ENCODE measurements around the gene STK17A. TPM values are rescaled to one million over a fixed set of nuclear protein-coding genes. Genes with fewer than 3 reads are reported as not detected.

STK17A gene
- total RNA-seq, 5 donors from 2014 or later (not counting 1 experiment from before 2014, with no cell fraction given) = 101 to 120 (median 117) TPM

DNA sequence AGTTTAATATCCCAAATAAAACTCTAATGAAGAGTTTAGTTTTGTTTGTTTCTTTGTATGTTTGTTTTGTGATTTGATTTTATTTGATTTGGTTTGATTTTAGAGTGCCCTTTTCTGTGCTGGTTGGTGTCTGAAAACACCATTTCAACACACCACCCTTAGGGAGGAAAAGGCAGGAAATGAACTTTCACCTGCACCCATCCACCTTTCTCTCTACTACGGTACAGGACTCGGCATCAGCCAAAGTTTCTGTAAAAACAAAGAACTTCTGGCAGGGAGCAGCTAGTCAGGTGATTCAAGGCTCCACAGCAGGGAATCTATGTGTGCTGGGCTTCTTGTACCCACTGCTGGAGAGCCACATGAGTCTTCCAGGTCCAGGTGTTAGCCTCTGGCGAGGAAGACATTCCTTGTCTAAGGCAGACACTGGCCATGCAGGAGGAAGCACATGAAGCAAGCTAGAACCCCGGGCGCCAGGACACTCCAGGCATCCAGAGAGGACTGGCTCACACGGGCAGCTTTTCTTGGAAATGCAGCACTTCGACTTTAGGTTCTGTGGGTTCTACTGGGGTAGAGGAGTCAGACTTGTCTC lies 22.1 kb upstream of the STK17A start:
- Mint-ChIP-seq H3K4me1 (peaks cover 7 to 11% (median 10%) of the 10 kb centered on the region in 3 donors), H3K27me3 (peaks cover 20 to 33% of the 10 kb centered on the region in 2 donors)

DNA sequence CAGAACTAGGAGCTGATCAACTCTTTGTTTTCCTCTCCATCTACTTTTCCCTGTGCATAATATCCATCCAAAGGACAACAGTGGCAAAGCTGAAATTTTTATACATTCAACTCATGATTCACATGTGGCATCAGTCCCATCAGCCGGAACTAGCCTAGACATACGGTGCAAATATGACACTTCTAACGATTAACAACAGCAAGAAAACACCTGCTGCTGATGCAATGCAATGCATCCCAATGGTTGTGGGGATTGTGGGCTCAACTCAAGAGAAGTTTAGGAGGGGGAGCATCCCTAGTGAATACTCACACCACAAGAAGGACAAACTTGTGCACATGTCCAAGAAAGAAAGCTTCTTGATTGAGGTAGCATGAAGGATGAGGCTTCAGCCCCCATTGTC lies 20.5 kb upstream of the STK17A start:
- ATAC-seq (replicated peaks in 1 of 4) = no peak
- H3K4me3 Mint-ChIP-seq = no peak overlapping the region
- H3K9me3 ChIP-seq = no peaks in the 10 kb centered on the region
- peaks cover 20 to 34% of the 10 kb centered on the region in 2 donors for H3K27me3 Mint-ChIP-seq
- no peak overlapping the region for H3K4me3 ChIP-seq (ENCODE audit: control insufficient read depth in 1 of 2, extremely low read depth in 1 of 2, low read length in 1 of 2)
- CTCF ChIA-PET = no interaction called here
- no peaks in the 10 kb centered on the region for H3K36me3 Mint-ChIP-seq
- H3K4me1 Mint-ChIP-seq = peaks cover 0 to under 1% (median 0%) of the 10 kb centered on the region in 3 donors
- no peak overlapping the region for H3K27ac Mint-ChIP-seq
- H3K27ac ChIP-seq (ENCODE audit: low read length) = no peak overlapping the region
- H3K36me3 ChIP-seq (ENCODE audit: control insufficient read depth in 2 of 2, extremely low read depth in 1 of 2, insufficient read depth in 1 of 2, low read length in 1 of 2) = no peaks in the 10 kb centered on the region
- no CpG with 5 or more reads among the region's 3 CpGs for WGBS (ENCODE audit: insufficient coverage)
- DNase-seq = no peak
- H3K9me3 Mint-ChIP-seq = no peaks in the 10 kb centered on the region
- H3K4me1 ChIP-seq (ENCODE audit: control insufficient read depth in 1 of 2, extremely low read depth in 1 of 2, insufficient read depth in 2 of 2, low read length in 2 of 2) = no peaks in the 10 kb centered on the region
- H3K27me3 ChIP-seq (replicated peaks in 1 of 2; ENCODE audit: control insufficient read depth in 2 of 2, extremely low read depth in 1 of 2, insufficient read depth in 2 of 2, low read length in 1 of 2) = peaks cover 2 to 4% of the 10 kb centered on the region in 2 experiments
- POLR2A ChIA-PET = no interaction called here

More for the DNA sequence above, 22.1 kb upstream of the STK17A start:
- Mint-ChIP-seq H3K9me3 (no peaks in the 10 kb centered on the region), H3K36me3 (no peaks in the 10 kb centered on the region), H3K27ac (no peak overlapping the region), H3K4me3 (no peak overlapping the region)
- no peak for DNase-seq
- H3K4me1 ChIP-seq (ENCODE audit: control insufficient read depth in 1 of 2, extremely low read depth in 1 of 2, insufficient read depth in 2 of 2, low read length in 2 of 2) = peaks cover 2 to 6% of the 10 kb centered on the region in 2 experiments
- 91% methylated on average over 4 of the region's 7 CpGs for WGBS (ENCODE audit: insufficient coverage)
- peaks cover 4 to 10% of the 10 kb centered on the region in 2 experiments for H3K27me3 ChIP-seq (replicated peaks in 1 of 2; ENCODE audit: control insufficient read depth in 2 of 2, extremely low read depth in 1 of 2, insufficient read depth in 2 of 2, low read length in 1 of 2)
- ChIA-PET CTCF (no interaction called here), POLR2A (no interaction called here)
- ATAC-seq (replicated peaks in 1 of 4) = no peak
- H3K27ac ChIP-seq (ENCODE audit: low read length) = no peak overlapping the region
- H3K36me3 ChIP-seq (ENCODE audit: control insufficient read depth in 2 of 2, extremely low read depth in 1 of 2, insufficient read depth in 1 of 2, low read length in 1 of 2) = no peaks in the 10 kb centered on the region
- H3K9me3 ChIP-seq = no peaks in the 10 kb centered on the region
- H3K4me3 ChIP-seq (ENCODE audit: control insufficient read depth in 1 of 2, extremely low read depth in 1 of 2, low read length in 1 of 2) = no peak overlapping the region

DNA sequence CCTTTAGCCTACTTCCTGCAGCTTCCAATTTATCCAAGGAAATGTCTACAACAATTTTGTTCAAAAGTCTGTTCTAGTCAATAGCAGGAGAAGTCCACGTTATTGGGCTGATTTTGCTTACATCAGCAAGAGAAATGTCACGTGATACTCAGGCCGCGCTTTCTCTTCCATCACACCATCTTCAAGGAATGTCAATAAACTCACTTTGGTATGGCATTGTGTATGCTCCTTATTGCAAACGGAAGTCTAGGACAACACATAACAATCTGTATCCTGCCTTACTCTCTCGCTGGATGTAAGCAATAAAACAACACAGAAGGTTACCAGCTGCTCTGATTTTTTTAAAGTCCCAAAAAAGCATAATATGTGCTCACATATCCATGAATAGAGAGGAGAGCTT lies 17.1 kb upstream of the STK17A start:
- Histone ChIP-seq H3K27ac (ENCODE audit: low read length) (no peak overlapping the region), H3K36me3 (ENCODE audit: control insufficient read depth in 2 of 2, extremely low read depth in 1 of 2, insufficient read depth in 1 of 2, low read length in 1 of 2) (no peaks in the 10 kb centered on the region), H3K27me3 (replicated peaks in 1 of 2; ENCODE audit: control insufficient read depth in 2 of 2, extremely low read depth in 1 of 2, insufficient read depth in 2 of 2, low read length in 1 of 2) (peaks cover 0 to 4% of the 10 kb centered on the region in 2 experiments), H3K9me3 (no peaks in the 10 kb centered on the region), H3K4me3 (ENCODE audit: control insufficient read depth in 1 of 2, extremely low read depth in 1 of 2, low read length in 1 of 2) (no peak overlapping the region), H3K4me1 (ENCODE audit: control insufficient read depth in 1 of 2, extremely low read depth in 1 of 2, insufficient read depth in 2 of 2, low read length in 2 of 2) (no peaks in the 10 kb centered on the region)
- H3K4me1 Mint-ChIP-seq = peaks cover 0 to 2% (median 0%) of the 10 kb centered on the region in 3 donors
- peaks cover 20 to 31% of the 10 kb centered on the region in 2 donors for H3K27me3 Mint-ChIP-seq
- H3K27ac Mint-ChIP-seq = no peak overlapping the region
- H3K36me3 Mint-ChIP-seq = no peaks in the 10 kb centered on the region
- ChIA-PET CTCF (no interaction called here), POLR2A (interaction anchor here in 1 of 2 donors (0.6 to 0.7 kb wide), 2 partner anchors 17 kb away, joined by 3 to 6 read pairs; no protein-coding TSS in a partner anchor)
- no peak for ATAC-seq (replicated peaks in 1 of 4)
- 73% methylated on average over 3 of the region's 6 CpGs for WGBS (ENCODE audit: insufficient coverage)
- no peak overlapping the region for H3K4me3 Mint-ChIP-seq
- no peak for DNase-seq
- H3K9me3 Mint-ChIP-seq = no peaks in the 10 kb centered on the region

DNA sequence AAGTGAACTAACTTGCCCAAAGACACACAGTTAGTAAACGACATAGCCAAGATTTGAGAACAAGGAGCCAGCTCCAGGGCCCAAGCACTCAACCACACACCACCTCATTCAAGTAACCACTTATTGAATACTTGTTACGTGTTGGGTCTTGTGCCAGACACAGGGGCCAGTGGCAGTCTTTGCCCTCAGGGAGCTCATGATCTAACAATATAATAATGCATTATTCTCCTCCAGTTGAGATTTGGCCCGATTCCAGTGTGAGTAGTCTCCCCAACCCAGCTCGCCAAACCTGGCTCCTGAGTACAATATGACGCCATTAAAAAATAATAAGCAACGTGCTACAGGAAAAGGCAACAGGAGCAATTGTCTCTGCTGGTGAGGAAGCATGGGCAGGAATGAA lies 14.4 kb upstream of the STK17A start:
- Histone ChIP-seq H3K4me1 (ENCODE audit: control insufficient read depth in 1 of 2, extremely low read depth in 1 of 2, insufficient read depth in 2 of 2, low read length in 2 of 2) (peaks cover 0 to 2% of the 10 kb centered on the region in 2 experiments), H3K4me3 (ENCODE audit: control insufficient read depth in 1 of 2, extremely low read depth in 1 of 2, low read length in 1 of 2) (no peak overlapping the region), H3K27ac (ENCODE audit: low read length) (no peak overlapping the region), H3K36me3 (ENCODE audit: control insufficient read depth in 2 of 2, extremely low read depth in 1 of 2, insufficient read depth in 1 of 2, low read length in 1 of 2) (no peaks in the 10 kb centered on the region), H3K9me3 (no peaks in the 10 kb centered on the region), H3K27me3 (replicated peaks in 1 of 2; ENCODE audit: control insufficient read depth in 2 of 2, extremely low read depth in 1 of 2, insufficient read depth in 2 of 2, low read length in 1 of 2) (no peaks in the 10 kb centered on the region)
- no peak overlapping the region for H3K27ac Mint-ChIP-seq
- no peak overlapping the region for H3K4me3 Mint-ChIP-seq
- no peaks in the 10 kb centered on the region for H3K36me3 Mint-ChIP-seq
- peaks cover 0 to 7% (median 5%) of the 10 kb centered on the region in 3 donors for H3K4me1 Mint-ChIP-seq
- POLR2A ChIA-PET = no interaction called here
- CTCF ChIA-PET = no interaction called here
- H3K9me3 Mint-ChIP-seq = no peaks in the 10 kb centered on the region
- 91% methylated on average over 6 of the region's 6 CpGs for WGBS (ENCODE audit: insufficient coverage)
- no peak for DNase-seq
- peaks cover 5 to 8% of the 10 kb centered on the region in 2 donors for H3K27me3 Mint-ChIP-seq
- ATAC-seq (replicated peaks in 1 of 4) = no peak

DNA sequence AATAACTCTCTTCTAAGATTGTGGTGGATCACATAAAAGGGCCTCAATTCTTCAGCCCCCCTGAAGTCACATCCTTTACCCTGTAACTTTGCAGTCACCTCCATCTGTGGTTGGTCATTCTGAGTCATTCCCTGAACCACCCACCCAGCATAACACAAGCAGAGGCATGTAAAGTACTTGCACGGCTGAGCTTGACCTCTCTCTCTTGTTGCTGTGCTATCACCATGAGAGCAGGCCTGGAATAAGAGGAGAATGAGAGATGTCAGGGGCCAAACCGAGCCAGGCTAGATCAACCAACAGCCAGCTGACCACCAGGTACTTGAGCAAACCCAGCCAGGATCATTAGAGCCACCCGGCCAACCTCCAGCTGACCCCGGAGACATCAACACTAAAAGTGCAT lies 13.5 kb upstream of the STK17A start:
- no peaks in the 10 kb centered on the region for H3K36me3 ChIP-seq (ENCODE audit: control insufficient read depth in 2 of 2, extremely low read depth in 1 of 2, insufficient read depth in 1 of 2, low read length in 1 of 2)
- no peaks in the 10 kb centered on the region for H3K9me3 Mint-ChIP-seq
- CTCF ChIA-PET = interaction anchor here (0.8 to 1.0 kb wide), 2 partner anchors 130 to 131 kb away, joined by 4 read pairs; no protein-coding TSS in a partner anchor
- H3K4me1 Mint-ChIP-seq = peaks cover 0 to 7% (median 5%) of the 10 kb centered on the region in 3 donors
- DNase-seq = no peak
- no peak overlapping the region for H3K4me3 Mint-ChIP-seq
- H3K4me1 ChIP-seq (ENCODE audit: control insufficient read depth in 1 of 2, extremely low read depth in 1 of 2, insufficient read depth in 2 of 2, low read length in 2 of 2) = peaks cover 0 to 2% of the 10 kb centered on the region in 2 experiments
- WGBS (ENCODE audit: insufficient coverage) = 38% methylated on average over 1 of the region's 4 CpGs
- H3K9me3 ChIP-seq = no peaks in the 10 kb centered on the region
- ATAC-seq (replicated peaks in 1 of 4) = no peak
- no peaks in the 10 kb centered on the region for H3K36me3 Mint-ChIP-seq
- H3K4me3 ChIP-seq (ENCODE audit: control insufficient read depth in 1 of 2, extremely low read depth in 1 of 2, low read length in 1 of 2) = no peak overlapping the region
- POLR2A ChIA-PET = no interaction called here
- no peaks in the 10 kb centered on the region for H3K27me3 ChIP-seq (replicated peaks in 1 of 2; ENCODE audit: control insufficient read depth in 2 of 2, extremely low read depth in 1 of 2, insufficient read depth in 2 of 2, low read length in 1 of 2)
- no peak overlapping the region for H3K27ac Mint-ChIP-seq
- no peak overlapping the region for H3K27ac ChIP-seq (ENCODE audit: low read length)
- peaks cover 4 to 5% of the 10 kb centered on the region in 2 donors for H3K27me3 Mint-ChIP-seq

DNA sequence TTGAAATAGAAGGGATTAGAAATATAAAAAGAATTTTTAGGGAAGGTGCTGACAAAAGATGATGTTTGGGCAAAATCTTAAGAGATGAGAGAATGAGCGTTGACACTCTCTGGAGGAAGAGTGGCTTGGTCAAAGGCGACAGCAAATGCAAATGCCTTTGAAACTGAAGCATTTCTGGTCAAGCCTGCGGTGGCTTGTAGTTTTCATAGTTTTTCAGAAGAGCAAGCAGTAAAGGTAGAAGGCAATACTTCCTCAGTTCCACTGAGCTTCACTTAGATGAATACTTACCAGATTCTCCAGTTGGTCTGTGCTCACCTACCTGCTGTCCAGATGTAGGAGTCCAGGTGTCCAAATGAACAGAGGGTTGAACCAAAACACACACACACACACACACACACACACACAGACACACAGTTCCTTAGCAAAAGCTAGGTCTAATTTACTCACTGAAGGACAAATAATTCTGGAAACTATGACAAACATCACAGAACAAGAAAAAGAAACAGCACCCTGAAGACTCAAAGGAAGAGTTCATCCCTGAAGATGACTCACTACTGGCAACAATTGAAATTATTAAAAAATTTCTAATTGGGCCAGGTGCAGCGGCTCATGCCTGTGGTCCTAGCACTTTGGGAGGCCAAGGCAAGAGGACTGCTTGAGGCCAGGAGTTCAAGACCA lies 12.1 kb upstream of the STK17A start:
- 87% methylated on average over 3 of the region's 4 CpGs for WGBS (ENCODE audit: insufficient coverage)
- H3K9me3 Mint-ChIP-seq = no peaks in the 10 kb centered on the region
- Histone ChIP-seq H3K4me3 (ENCODE audit: control insufficient read depth in 1 of 2, extremely low read depth in 1 of 2, low read length in 1 of 2) (no peak overlapping the region), H3K27me3 (replicated peaks in 1 of 2; ENCODE audit: control insufficient read depth in 2 of 2, extremely low read depth in 1 of 2, insufficient read depth in 2 of 2, low read length in 1 of 2) (no peaks in the 10 kb centered on the region), H3K4me1 (ENCODE audit: control insufficient read depth in 1 of 2, extremely low read depth in 1 of 2, insufficient read depth in 2 of 2, low read length in 2 of 2) (peaks cover 0 to 2% of the 10 kb centered on the region in 2 experiments), H3K36me3 (ENCODE audit: control insufficient read depth in 2 of 2, extremely low read depth in 1 of 2, insufficient read depth in 1 of 2, low read length in 1 of 2) (no peaks in the 10 kb centered on the region), H3K9me3 (no peaks in the 10 kb centered on the region), H3K27ac (ENCODE audit: low read length) (no peak overlapping the region)
- CTCF ChIA-PET = no interaction called here
- ATAC-seq (replicated peaks in 1 of 4) = no peak
- H3K4me3 Mint-ChIP-seq = no peak overlapping the region
- H3K4me1 Mint-ChIP-seq = peaks cover 0 to 7% (median 5%) of the 10 kb centered on the region in 3 donors
- POLR2A ChIA-PET = no interaction called here
- no peaks in the 10 kb centered on the region for H3K36me3 Mint-ChIP-seq
- DNase-seq = no peak
- H3K27ac Mint-ChIP-seq = no peak overlapping the region
- H3K27me3 Mint-ChIP-seq = peaks cover 0 to 1% of the 10 kb centered on the region in 2 donors

Data from T-cell (primary cell).